ENCODE results near the gene ARCN1. TPM values are rescaled to one million over a fixed set of nuclear protein-coding genes. Genes with fewer than 3 reads are reported as not detected.

Gene ARCN1
- polyA plus RNA-seq, 1 donor from 2014 or later: 67.2 TPM

DNA sequence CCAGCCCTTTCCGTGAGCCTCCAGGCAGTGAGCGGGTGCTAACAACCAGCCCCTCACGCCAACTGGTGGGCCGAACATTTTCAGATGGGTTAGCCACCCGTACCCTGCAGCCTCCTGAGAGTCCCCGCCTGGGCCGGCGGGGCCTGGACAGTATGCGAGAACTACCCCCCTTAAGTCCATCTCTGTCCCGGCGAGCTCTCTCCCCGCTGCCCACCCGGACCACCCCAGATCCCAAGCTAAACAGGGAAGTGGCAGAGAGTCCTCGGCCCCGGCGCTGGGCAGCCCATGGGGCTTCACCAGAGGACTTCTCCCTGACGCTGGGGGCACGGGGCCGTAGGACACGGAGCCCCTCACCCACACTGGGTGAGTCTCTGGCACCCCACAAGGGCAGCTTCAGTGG lies 55.8 kb downstream of the ARCN1 start:
- no peaks in the 10 kb centered on the region for H3K9me2 ChIP-seq (ENCODE audit: insufficient read depth, low read length)
- peaks cover 7% of the 10 kb centered on the region for H3K36me3 ChIP-seq (ENCODE audit: insufficient read depth, low read length)
- peaks cover 6% of the 10 kb centered on the region for H3K79me2 ChIP-seq (replicated peaks; ENCODE audit: insufficient read depth, low read length)
- no peaks in the 10 kb centered on the region for H3K27me3 ChIP-seq (ENCODE audit: insufficient read depth, low read depth, low read length)
- H2AFZ ChIP-seq (ENCODE audit: low read depth, low read length): no peak overlapping the region
- H3K9ac ChIP-seq (ENCODE audit: low read length): no peak overlapping the region
- TF ChIP-seq SMC3 (conservative IDR thresholded peaks at IDR 0.05; ENCODE audit: poor library complexity): no peak
- no peak overlapping the region for H3K27ac ChIP-seq (ENCODE audit: low read length)
- no peak overlapping the region for H3K4me3 ChIP-seq (ENCODE audit: low read length)
- H3K4me2 ChIP-seq (ENCODE audit: low read length): no peak overlapping the region
- no peaks in the 10 kb centered on the region for H4K20me1 ChIP-seq (ENCODE audit: insufficient read depth)
- no peaks in the 10 kb centered on the region for H3F3A ChIP-seq (ENCODE audit: insufficient read depth, low read length, poor library complexity, severe bottlenecking)
- no peaks in the 10 kb centered on the region for H3K9me3 ChIP-seq (ENCODE audit: low read length)

DNA sequence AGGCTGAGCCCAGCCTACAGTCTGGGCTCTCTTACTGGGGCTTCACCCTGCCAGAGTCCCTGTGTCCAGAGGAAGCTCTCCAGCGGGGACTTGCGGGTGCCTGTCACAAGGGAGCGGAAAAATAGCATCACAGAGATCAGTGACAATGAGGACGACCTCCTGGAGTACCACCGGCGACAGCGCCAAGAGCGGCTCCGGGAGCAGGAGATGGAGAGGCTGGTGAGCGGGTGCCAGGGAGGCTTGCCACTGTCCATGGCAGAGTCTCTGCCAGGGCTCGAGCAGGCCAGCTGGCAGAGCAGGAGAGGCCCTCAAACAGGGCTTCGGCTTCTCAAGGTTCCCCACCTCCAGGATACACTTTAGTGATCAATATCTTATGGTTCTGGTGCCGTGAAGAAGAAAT lies 56.2 kb downstream of the ARCN1 start:
- Histone ChIP-seq H3K9me3 (ENCODE audit: low read length) (no peaks in the 10 kb centered on the region), H3K9me2 (ENCODE audit: insufficient read depth, low read length) (no peaks in the 10 kb centered on the region), H3K9ac (ENCODE audit: low read length) (no peak overlapping the region), H3K4me2 (ENCODE audit: low read length) (no peak overlapping the region), H3K27me3 (ENCODE audit: insufficient read depth, low read depth, low read length) (no peaks in the 10 kb centered on the region), H3K4me3 (ENCODE audit: low read length) (no peak overlapping the region), H2AFZ (ENCODE audit: low read depth, low read length) (no peak overlapping the region), H4K20me1 (ENCODE audit: insufficient read depth) (no peaks in the 10 kb centered on the region), H3K27ac (ENCODE audit: low read length) (no peak overlapping the region), H3K36me3 (ENCODE audit: insufficient read depth, low read length) (peaks cover 7% of the 10 kb centered on the region), H3K79me2 (replicated peaks; ENCODE audit: insufficient read depth, low read length) (peaks cover 2% of the 10 kb centered on the region), H3F3A (ENCODE audit: insufficient read depth, low read length, poor library complexity, severe bottlenecking) (no peaks in the 10 kb centered on the region)
- no peak for TF ChIP-seq RAD21 (conservative IDR thresholded peaks at IDR 0.05)

DNA sequence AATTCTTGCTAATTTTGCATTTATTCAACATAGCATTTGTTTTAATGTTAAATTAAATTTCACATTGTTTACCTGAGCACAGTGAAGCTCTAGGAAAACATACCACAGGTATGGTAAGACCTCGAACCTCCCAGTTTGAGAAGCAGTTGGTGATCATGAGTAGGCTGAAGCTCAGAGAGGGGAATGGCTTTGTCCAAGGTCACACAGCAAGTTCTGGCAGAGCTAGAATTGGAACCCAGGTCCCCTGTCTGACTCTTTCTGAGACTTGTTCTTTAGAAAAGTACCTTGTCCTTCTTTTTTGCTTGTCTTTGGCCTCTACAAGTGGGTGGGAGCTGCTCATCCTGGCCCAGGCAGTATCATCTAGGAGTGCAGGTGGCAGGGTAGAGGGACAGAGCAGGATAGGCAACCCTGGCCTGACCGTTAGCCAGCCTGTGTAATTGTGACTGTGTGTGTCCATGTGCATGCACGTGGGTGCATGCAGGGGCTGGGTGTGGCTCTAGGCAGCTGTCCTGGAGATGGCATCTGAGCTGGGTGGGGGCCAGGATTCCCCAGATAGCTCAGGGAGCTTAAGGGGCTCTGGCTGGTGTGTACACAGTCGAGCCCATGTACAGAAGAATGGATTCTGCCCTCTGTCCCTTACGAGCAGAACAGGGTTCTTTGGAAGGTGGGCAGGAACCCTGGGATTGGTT lies 56.8 kb downstream of the ARCN1 start:
- Histone ChIP-seq H3K9me3 (ENCODE audit: low read length) (no peaks in the 10 kb centered on the region), H3K4me3 (ENCODE audit: low read length) (no peak overlapping the region), H3F3A (ENCODE audit: insufficient read depth, low read length, poor library complexity, severe bottlenecking) (no peaks in the 10 kb centered on the region), H2AFZ (ENCODE audit: low read depth, low read length) (no peak overlapping the region), H3K4me2 (ENCODE audit: low read length) (no peak overlapping the region), H3K36me3 (ENCODE audit: insufficient read depth, low read length) (peaks cover 7% of the 10 kb centered on the region), H3K9ac (ENCODE audit: low read length) (no peak overlapping the region), H4K20me1 (ENCODE audit: insufficient read depth) (no peaks in the 10 kb centered on the region), H3K27me3 (ENCODE audit: insufficient read depth, low read depth, low read length) (no peaks in the 10 kb centered on the region), H3K9me2 (ENCODE audit: insufficient read depth, low read length) (no peaks in the 10 kb centered on the region), H3K79me2 (replicated peaks; ENCODE audit: insufficient read depth, low read length) (no peaks in the 10 kb centered on the region), H3K27ac (ENCODE audit: low read length) (no peak overlapping the region)
- TF ChIP-seq, protein P1, sequence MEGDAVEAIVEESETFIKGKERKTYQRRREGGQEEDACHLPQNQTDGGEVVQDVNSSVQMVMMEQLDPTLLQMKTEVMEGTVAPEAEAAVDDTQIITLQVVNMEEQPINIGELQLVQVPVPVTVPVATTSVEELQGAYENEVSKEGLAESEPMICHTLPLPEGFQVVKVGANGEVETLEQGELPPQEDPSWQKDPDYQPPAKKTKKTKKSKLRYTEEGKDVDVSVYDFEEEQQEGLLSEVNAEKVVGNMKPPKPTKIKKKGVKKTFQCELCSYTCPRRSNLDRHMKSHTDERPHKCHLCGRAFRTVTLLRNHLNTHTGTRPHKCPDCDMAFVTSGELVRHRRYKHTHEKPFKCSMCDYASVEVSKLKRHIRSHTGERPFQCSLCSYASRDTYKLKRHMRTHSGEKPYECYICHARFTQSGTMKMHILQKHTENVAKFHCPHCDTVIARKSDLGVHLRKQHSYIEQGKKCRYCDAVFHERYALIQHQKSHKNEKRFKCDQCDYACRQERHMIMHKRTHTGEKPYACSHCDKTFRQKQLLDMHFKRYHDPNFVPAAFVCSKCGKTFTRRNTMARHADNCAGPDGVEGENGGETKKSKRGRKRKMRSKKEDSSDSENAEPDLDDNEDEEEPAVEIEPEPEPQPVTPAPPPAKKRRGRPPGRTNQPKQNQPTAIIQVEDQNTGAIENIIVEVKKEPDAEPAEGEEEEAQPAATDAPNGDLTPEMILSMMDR (IDR thresholded peaks at IDR 0.05; ENCODE audit: poor library complexity, severe bottlenecking): no peak
- TF ChIP-seq EZH2 (IDR thresholded peaks at IDR 0.05; ENCODE audit: borderline replicate concordance, insufficient read depth, low read length, poor library complexity, severe bottlenecking): no peak

DNA sequence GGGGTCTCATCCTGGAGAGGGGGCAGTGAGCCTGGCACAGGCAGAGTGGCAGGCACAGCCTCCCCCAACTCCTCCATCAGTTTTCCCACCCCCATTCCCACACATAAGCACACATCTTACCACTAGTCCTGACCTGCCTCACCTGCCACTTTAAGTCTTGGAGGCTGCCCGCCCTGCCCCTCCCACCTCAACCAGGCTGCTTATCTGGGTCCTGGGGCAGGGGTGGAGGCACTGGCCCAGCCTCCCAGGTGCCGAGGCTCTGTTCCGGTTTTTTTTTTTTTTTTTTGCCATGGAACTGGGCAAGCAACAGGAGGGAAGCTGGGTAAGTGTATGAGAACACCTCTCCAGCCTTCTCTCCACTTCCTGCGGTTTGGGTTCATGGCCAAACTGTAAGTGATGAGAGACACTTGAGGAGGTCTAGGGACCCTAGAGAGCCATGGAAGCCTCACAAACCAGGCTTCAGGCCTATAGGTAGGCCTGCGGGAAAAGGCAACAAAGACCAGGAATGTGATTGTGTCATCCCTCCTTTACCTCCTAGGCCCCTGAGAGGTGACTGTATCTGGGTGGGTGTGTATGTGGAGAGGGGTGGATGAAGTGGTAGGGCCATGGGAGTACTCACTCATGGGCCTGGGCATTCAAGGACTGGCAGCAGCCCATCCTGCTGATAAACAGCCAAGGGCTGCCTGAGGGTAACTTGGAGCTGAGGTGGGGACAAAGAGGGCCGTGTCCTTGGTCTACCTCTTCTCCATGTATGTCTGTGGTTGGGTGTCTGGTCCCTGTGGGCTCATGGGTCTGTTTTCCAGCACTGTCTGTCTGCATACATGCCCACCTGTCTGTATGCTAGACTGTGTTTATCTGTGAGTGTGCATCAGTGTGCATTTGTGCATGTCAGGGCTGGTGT lies 57.8 kb downstream of the ARCN1 start:
- H3K36me3 ChIP-seq (ENCODE audit: insufficient read depth, low read length): peaks cover 7% of the 10 kb centered on the region
- H3K79me2 ChIP-seq (replicated peaks; ENCODE audit: insufficient read depth, low read length): no peaks in the 10 kb centered on the region
- H3K9ac ChIP-seq (ENCODE audit: low read length): no peak overlapping the region

More for the DNA sequence above, 57.8 kb downstream of the ARCN1 start:
- Histone ChIP-seq H3K27ac (ENCODE audit: low read length) (no peak overlapping the region), H3K9me2 (ENCODE audit: insufficient read depth, low read length) (no peaks in the 10 kb centered on the region), H3F3A (ENCODE audit: insufficient read depth, low read length, poor library complexity, severe bottlenecking) (no peaks in the 10 kb centered on the region), H3K4me2 (ENCODE audit: low read length) (no peak overlapping the region), H3K4me3 (ENCODE audit: low read length) (no peak overlapping the region), H3K27me3 (ENCODE audit: insufficient read depth, low read depth, low read length) (no peaks in the 10 kb centered on the region), H2AFZ (ENCODE audit: low read depth, low read length) (no peak overlapping the region), H4K20me1 (ENCODE audit: insufficient read depth) (no peaks in the 10 kb centered on the region), H3K9me3 (ENCODE audit: low read length) (no peaks in the 10 kb centered on the region)
- TF ChIP-seq TAF1 (IDR thresholded peaks at IDR 0.05; ENCODE audit: low read depth) (no peak), SMC3 (conservative IDR thresholded peaks at IDR 0.05; ENCODE audit: poor library complexity) (no peak)
- TF ChIP-seq, protein P2, sequence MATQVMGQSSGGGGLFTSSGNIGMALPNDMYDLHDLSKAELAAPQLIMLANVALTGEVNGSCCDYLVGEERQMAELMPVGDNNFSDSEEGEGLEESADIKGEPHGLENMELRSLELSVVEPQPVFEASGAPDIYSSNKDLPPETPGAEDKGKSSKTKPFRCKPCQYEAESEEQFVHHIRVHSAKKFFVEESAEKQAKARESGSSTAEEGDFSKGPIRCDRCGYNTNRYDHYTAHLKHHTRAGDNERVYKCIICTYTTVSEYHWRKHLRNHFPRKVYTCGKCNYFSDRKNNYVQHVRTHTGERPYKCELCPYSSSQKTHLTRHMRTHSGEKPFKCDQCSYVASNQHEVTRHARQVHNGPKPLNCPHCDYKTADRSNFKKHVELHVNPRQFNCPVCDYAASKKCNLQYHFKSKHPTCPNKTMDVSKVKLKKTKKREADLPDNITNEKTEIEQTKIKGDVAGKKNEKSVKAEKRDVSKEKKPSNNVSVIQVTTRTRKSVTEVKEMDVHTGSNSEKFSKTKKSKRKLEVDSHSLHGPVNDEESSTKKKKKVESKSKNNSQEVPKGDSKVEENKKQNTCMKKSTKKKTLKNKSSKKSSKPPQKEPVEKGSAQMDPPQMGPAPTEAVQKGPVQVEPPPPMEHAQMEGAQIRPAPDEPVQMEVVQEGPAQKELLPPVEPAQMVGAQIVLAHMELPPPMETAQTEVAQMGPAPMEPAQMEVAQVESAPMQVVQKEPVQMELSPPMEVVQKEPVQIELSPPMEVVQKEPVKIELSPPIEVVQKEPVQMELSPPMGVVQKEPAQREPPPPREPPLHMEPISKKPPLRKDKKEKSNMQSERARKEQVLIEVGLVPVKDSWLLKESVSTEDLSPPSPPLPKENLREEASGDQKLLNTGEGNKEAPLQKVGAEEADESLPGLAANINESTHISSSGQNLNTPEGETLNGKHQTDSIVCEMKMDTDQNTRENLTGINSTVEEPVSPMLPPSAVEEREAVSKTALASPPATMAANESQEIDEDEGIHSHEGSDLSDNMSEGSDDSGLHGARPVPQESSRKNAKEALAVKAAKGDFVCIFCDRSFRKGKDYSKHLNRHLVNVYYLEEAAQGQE (IDR thresholded peaks at IDR 0.05; ENCODE audit: borderline replicate concordance): no peak
